Measurements from ENCODE around the gene RAD54L. TPM values are rescaled to one million over a fixed set of nuclear protein-coding genes. Genes with fewer than 3 reads are reported as not detected.
A peak's percentile ranks its signal among the peaks of the same experiment; 100 is the strongest.
"Not testable (repeated sequence)": the region's sequence is repeated elsewhere in the genome, so short reads cannot be mapped to it uniquely, and the experiment has no call there.

RAD54L gene
- total RNA-seq, 1 experiment from 2014 or later = 44.8 TPM

DNA sequence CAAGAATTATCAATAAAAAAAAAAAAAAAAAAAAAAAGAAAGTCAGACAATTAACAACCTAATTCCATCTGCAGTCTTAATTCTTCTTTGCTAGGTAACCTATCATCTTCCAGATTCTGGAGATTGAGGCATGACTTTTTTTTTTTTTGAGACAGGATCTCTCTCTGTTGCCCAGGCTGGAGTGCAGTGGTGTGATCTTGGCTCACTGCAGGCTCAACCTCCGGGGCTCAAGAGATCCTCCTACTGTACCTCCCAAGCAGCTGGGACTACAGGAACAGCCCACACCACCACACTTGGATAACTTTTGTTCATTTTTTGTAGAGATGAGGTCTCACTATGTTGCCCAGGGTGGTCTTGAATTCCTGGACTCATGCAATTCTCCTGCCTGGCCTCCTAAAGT, 4.6 kb upstream of the RAD54L start:
- Histone ChIP-seq H3F3A (ENCODE audit: insufficient read depth, low read depth) (peaks cover 17% of the 10 kb centered on the region; the same call in 1 of the 2 replicates), H3K4me2 (no peak overlapping the region), H2AFZ (no peak overlapping the region), H3K27me3 (ENCODE audit: insufficient read depth, low read depth) (no peaks in the 10 kb centered on the region), H3K4me3 (no peak overlapping the region), H4K20me1 (ENCODE audit: insufficient read depth) (no peaks in the 10 kb centered on the region), H3K4me1 (replicated peaks; ENCODE audit: insufficient read depth) (0 out of 2 replicates have a peak, but pooled peaks cover 7% of the 10 kb centered on the region), H3K27ac (no peak overlapping the region), H3K9me2 (ENCODE audit: insufficient read depth) (no peaks in the 10 kb centered on the region), H3K9me3 (ENCODE audit: insufficient read depth, low read depth) (peaks cover 4% of the 10 kb centered on the region), H3K79me2 (ENCODE audit: low read depth) (peaks cover under 1% of the 10 kb centered on the region; the same call in 1 of the 2 replicates), H3K36me3 (ENCODE audit: low read depth) (no peaks in the 10 kb centered on the region)
- DNase-seq = no peak
- BruUV-seq (replicated peaks) = no TSS peak
- TF ChIP-seq EZH2 (IDR thresholded peaks at IDR 0.05; ENCODE audit: low read depth) = no peak
- TF ChIP-seq, protein P1, sequence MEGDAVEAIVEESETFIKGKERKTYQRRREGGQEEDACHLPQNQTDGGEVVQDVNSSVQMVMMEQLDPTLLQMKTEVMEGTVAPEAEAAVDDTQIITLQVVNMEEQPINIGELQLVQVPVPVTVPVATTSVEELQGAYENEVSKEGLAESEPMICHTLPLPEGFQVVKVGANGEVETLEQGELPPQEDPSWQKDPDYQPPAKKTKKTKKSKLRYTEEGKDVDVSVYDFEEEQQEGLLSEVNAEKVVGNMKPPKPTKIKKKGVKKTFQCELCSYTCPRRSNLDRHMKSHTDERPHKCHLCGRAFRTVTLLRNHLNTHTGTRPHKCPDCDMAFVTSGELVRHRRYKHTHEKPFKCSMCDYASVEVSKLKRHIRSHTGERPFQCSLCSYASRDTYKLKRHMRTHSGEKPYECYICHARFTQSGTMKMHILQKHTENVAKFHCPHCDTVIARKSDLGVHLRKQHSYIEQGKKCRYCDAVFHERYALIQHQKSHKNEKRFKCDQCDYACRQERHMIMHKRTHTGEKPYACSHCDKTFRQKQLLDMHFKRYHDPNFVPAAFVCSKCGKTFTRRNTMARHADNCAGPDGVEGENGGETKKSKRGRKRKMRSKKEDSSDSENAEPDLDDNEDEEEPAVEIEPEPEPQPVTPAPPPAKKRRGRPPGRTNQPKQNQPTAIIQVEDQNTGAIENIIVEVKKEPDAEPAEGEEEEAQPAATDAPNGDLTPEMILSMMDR (conservative IDR thresholded peaks at IDR 0.05) = no peak
- POLR2A ChIA-PET (ENCODE audit: unreplicated experiment) = no interaction called here
- intact Hi-C loops (cut with micrococcal nuclease; ENCODE audit: unreplicated experiment) = loop anchor here (10.0 kb wide), 1 partner anchor 558 kb away; the partner anchor contains the start of genes GPBP1L1 and TMEM69
- CTCF ChIA-PET = no interaction called here

DNA sequence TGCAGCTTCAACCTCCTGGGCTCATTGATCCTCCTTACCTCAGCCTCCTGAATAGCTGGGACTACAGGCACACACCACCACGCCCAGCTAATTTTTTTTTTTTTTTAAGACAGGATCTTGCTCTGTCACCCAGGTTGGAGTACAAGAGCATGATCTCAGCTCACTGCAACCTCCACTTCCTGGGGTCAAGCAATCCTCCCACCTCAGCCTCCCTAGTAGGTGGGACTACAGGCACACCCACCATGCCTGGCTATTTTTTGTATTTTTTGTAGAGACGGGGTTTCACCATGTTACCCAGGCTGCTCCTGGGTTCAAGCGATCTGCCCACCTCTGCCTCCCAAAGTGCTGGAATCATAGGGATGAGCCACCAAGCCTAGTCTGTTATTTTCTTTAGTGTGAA, 3.7 kb upstream of the RAD54L start:
- POLR2A ChIA-PET (ENCODE audit: unreplicated experiment) = interaction anchor here (0.7 kb wide), 1 partner anchor 359 kb away, joined by 4 read pairs; no protein-coding TSS in a partner anchor
- H3K9me3 ChIP-seq (ENCODE audit: insufficient read depth, low read depth); H3K4me2 ChIP-seq; BruUV-seq (replicated peaks); DNase-seq; H3K9me2 ChIP-seq (ENCODE audit: insufficient read depth); H2AFZ ChIP-seq; H3K27me3 ChIP-seq (ENCODE audit: insufficient read depth, low read depth); H3K36me3 ChIP-seq (ENCODE audit: low read depth); H3K79me2 ChIP-seq (ENCODE audit: low read depth); H4K20me1 ChIP-seq (ENCODE audit: insufficient read depth); H3K4me3 ChIP-seq; H3K27ac ChIP-seq: not testable (repeated sequence)
- H3K4me1 ChIP-seq (replicated peaks; ENCODE audit: insufficient read depth) = peaks cover 15% of the 10 kb centered on the region
- intact Hi-C loops (cut with micrococcal nuclease; ENCODE audit: unreplicated experiment) = loop anchor here (10.0 kb wide), 1 partner anchor 559 kb away; the partner anchor contains the start of genes GPBP1L1 and TMEM69
- CTCF ChIA-PET = interaction anchor here (0.7 kb wide), 2 partner anchors 18 to 233 kb away, joined by 3 read pairs; no protein-coding TSS in a partner anchor
- peaks cover 17% of the 10 kb centered on the region; the same call in 1 of the 2 replicates for H3F3A ChIP-seq (ENCODE audit: insufficient read depth, low read depth)

DNA sequence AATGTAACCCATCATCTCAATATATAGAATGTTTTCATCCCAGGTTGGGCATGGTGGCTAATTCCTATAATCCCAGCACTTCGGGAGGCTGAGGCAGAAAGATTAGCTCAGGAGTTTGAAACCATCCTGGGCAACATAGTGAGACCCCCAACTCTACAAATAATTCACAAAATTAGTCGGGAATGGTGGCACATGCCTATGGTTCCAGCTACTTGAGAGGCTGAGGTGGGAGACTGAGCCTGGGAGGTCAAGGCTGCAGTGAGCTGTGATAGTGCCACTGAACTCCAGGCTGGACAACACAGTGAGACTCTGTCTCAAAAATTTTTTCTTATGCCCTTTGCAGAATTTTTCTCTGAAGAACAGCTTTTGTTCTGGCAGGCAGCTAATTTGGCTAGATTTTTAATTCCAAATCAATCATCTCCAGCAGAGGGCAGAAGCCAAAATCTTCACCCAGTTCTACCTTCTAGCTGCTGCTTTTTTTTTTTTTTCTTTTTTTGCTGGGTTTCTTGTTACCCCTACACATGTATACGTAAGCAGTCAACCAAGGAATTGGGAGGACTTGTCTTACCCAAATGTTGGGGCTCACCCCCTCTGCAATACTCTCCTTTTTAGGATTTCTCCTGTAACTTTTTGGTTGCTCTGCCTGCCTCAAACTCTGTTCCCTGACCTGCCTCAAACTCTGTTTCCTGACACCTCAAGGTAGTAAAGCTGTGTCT, 2.7 kb upstream of the RAD54L start:
- peaks cover 21% of the 10 kb centered on the region for H3K4me1 ChIP-seq (replicated peaks; ENCODE audit: insufficient read depth)
- ChIA-PET CTCF (interaction anchor here (0.5 to 1.5 kb wide), 14 partner anchors 11 to 1579 kb away, joined by 3 to 13 read pairs (median 4); no protein-coding TSS in a partner anchor), POLR2A (ENCODE audit: unreplicated experiment) (interaction anchor here (0.6 kb wide), 1 partner anchor 470 kb away, joined by 3 read pairs; no protein-coding TSS in a partner anchor)
- no peaks in the 10 kb centered on the region for H3K9me3 ChIP-seq (ENCODE audit: insufficient read depth, low read depth)
- TF ChIP-seq, protein P1 (conservative IDR thresholded peaks at IDR 0.05) = peak; percentile 65
- no peak for TF ChIP-seq EZH2 (IDR thresholded peaks at IDR 0.05; ENCODE audit: low read depth)
- no peaks in the 10 kb centered on the region for H4K20me1 ChIP-seq (ENCODE audit: insufficient read depth)
- no peak overlapping the region for H3K4me3 ChIP-seq
- H3K79me2 ChIP-seq (ENCODE audit: low read depth) = peaks cover 20% of the 10 kb centered on the region
- H3K36me3 ChIP-seq (ENCODE audit: low read depth) = no peaks in the 10 kb centered on the region; the same call in 1 of the 2 replicates
- DNase-seq = peak in 1 of 2 experiments; percentile 18
- no peak overlapping the region for H3K4me2 ChIP-seq
- no peak overlapping the region for H3K27ac ChIP-seq
- H3K27me3 ChIP-seq (ENCODE audit: insufficient read depth, low read depth) = no peaks in the 10 kb centered on the region
- no peak overlapping the region; the same call in 1 of the 2 replicates for H2AFZ ChIP-seq
- no peaks in the 10 kb centered on the region for H3K9me2 ChIP-seq (ENCODE audit: insufficient read depth)
- no TSS peak for BruUV-seq (replicated peaks)
- intact Hi-C loops (cut with micrococcal nuclease; ENCODE audit: unreplicated experiment) = loop anchor here (10.0 kb wide), 1 partner anchor 560 kb away; the partner anchor contains the start of genes GPBP1L1 and TMEM69
- peaks cover 14% of the 10 kb centered on the region; the same call in 1 of the 2 replicates for H3F3A ChIP-seq (ENCODE audit: insufficient read depth, low read depth)

DNA sequence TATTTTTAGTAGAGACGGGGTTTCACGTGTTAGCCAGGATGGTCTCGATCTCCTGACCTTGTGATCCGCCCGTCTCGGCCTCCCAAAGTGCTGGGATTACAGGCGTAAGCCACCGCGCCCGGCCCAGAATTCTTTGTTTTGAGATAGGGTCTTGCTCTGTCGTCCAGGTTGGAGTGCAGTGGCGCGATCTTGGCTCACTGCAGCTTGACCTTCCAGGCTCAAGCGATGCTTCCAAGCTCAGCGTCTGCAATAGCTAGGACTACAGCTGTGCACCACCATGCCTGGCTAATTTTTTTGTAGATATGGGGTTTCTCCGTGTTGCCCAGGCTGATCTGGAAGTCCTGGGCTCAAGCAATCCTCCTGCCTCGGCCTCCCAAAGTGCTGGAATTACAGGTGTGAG, 1.4 kb upstream of the RAD54L start:
- Histone ChIP-seq H3F3A (ENCODE audit: insufficient read depth, low read depth) (peaks cover 16% of the 10 kb centered on the region; the same call in 1 of the 2 replicates), H3K4me1 (replicated peaks; ENCODE audit: insufficient read depth) (peaks cover 21% of the 10 kb centered on the region), H2AFZ (0 out of 2 replicates have a peak overlapping the region, but pooled peaks have one; percentile 98), H3K4me2 (peak overlapping the region; percentile 85), H3K36me3 (ENCODE audit: low read depth) (peaks cover 11% of the 10 kb centered on the region), H3K79me2 (ENCODE audit: low read depth) (peaks cover 27% of the 10 kb centered on the region), H3K4me3 (peak overlapping the region; percentile 72; the same call in 1 of the 2 replicates)
- DNase-seq; H3K27me3 ChIP-seq (ENCODE audit: insufficient read depth, low read depth); H4K20me1 ChIP-seq (ENCODE audit: insufficient read depth); BruUV-seq (replicated peaks); H3K9me3 ChIP-seq (ENCODE audit: insufficient read depth, low read depth); H3K27ac ChIP-seq; H3K9me2 ChIP-seq (ENCODE audit: insufficient read depth): not testable (repeated sequence)
- CTCF ChIA-PET = interaction anchor here (0.6 to 1.9 kb wide), 2 partner anchors 22 to 158 kb away, joined by 3 to 26 read pairs; no protein-coding TSS in a partner anchor
- intact Hi-C loops (cut with micrococcal nuclease; ENCODE audit: unreplicated experiment) = loop anchor here (2.0 to 10.0 kb wide), 2 partner anchors 57 to 561 kb away; partner anchors contain the start of genes GPBP1L1, LRRC41, TMEM69 and UQCRH
- POLR2A ChIA-PET (ENCODE audit: unreplicated experiment) = interaction anchor here (0.6 kb wide), 1 partner anchor 63 kb away, joined by 4 read pairs; no protein-coding TSS in a partner anchor

Measured in PC-9 (cell line).